ENCODE results near the gene PRKX.
"Not testable (repeated sequence)": the region's sequence is repeated elsewhere in the genome, so short reads cannot be mapped to it uniquely, and the experiment has no call there.

The PRKX gene

GRCh38 chrX:3711331-3711917 is 2.0 kb downstream of the PRKX start:
- DNase-seq, result no peak

- not testable (repeated sequence) for DNase-seq
Measured at GRCh38 chrX:3707673-3708274, 5.7 kb downstream of the PRKX start.

- no peak for DNase-seq
Measured at GRCh38 chrX:3706481-3706880, 7.0 kb downstream of the PRKX start.

GRCh38 chrX:3703251-3703650 is 10.2 kb downstream of the PRKX start:
- not testable (repeated sequence) for DNase-seq

- DNase-seq, result not testable (repeated sequence)
Measured at GRCh38 chrX:3702095-3702494, 11.4 kb downstream of the PRKX start.

- not testable (repeated sequence) for DNase-seq
Measured at GRCh38 chrX:3701445-3701928, 12.0 kb downstream of the PRKX start.

- DNase-seq, result no peak
Measured at GRCh38 chrX:3699821-3700381, 13.5 kb downstream of the PRKX start.

GRCh38 chrX:3697701-3698279 is 15.7 kb downstream of the PRKX start:
- peak; percentile 22 to 38 for DNase-seq

GRCh38 chrX:3697220-3697684 is 16.2 kb downstream of the PRKX start:
- DNase-seq, result no peak

- no peak for DNase-seq
Measured at GRCh38 chrX:3695536-3695935, 17.9 kb downstream of the PRKX start.

- no peak for DNase-seq
Measured at GRCh38 chrX:3690140-3690539, 23.3 kb downstream of the PRKX start.

- DNase-seq, result not testable (repeated sequence)
Measured at GRCh38 chrX:3683236-3683635, 30.2 kb downstream of the PRKX start.

- DNase-seq, result no peak
Measured at GRCh38 chrX:3680459-3680858, 33.0 kb downstream of the PRKX start.

GRCh38 chrX:3679669-3680068 is 33.8 kb downstream of the PRKX start:
- no peak for DNase-seq

- no peak for DNase-seq
Measured at GRCh38 chrX:3678328-3678727, 35.1 kb downstream of the PRKX start.

- DNase-seq, result no peak
Measured at GRCh38 chrX:3674881-3675280, 38.6 kb downstream of the PRKX start.

- DNase-seq, result no peak
Measured at GRCh38 chrX:3669841-3670475, 43.5 kb downstream of the PRKX start.

- no peak for DNase-seq
Measured at GRCh38 chrX:3666975-3667374, 46.5 kb downstream of the PRKX start.

- no peak for DNase-seq
Measured at GRCh38 chrX:3664921-3665320, 48.5 kb downstream of the PRKX start.

- DNase-seq, result not testable (repeated sequence)
Measured at GRCh38 chrX:3663576-3664250, 49.7 kb downstream of the PRKX start.

GRCh38 chrX:3659761-3660160 is 53.7 kb downstream of the PRKX start:
- no peak for DNase-seq

GRCh38 chrX:3655181-3655580 is 58.3 kb downstream of the PRKX start:
- no peak for DNase-seq

GRCh38 chrX:3653111-3653510 is 60.3 kb downstream of the PRKX start:
- no peak for DNase-seq

Data from hippocampal formation (tissue), 2 donors.